ENCODE measurements around the gene LARP1B. TPM values are rescaled to one million over a fixed set of nuclear protein-coding genes. Genes with fewer than 3 reads are reported as not detected.
"Not testable (repeated sequence)": the region's sequence is repeated elsewhere in the genome, so short reads cannot be mapped to it uniquely, and the experiment has no call there.

The LARP1B gene
- 67.7 TPM for total RNA-seq

GRCh38 chr4:128060699-128061565 lies at the start of gene LARP1B:
TSS of gene LARP1B (plus strand) at chr4:128061312. CDS start at chr4:128074952, 13,640 bp downstream.
- no peak for FAIRE-seq

GRCh38 chr4:128025319-128025718 lies 35.8 kb upstream of the LARP1B start:
- FAIRE-seq, result no peak
- no peak for DNase-seq (ENCODE audit: low spot score in 2 of 2)

More at GRCh38 chr4:128060699-128061565, at the start of gene LARP1B:
- DNase-seq (ENCODE audit: low spot score in 2 of 2), result peak; percentile 95 to 96

- FAIRE-seq (no peak), DNase-seq (ENCODE audit: low spot score in 2 of 2) (no peak)
These were observed 31.2 kb upstream of the LARP1B start for GRCh38 chr4:128029907-128030306.

GRCh38 chr4:128031756-128032384 lies 29.2 kb upstream of the LARP1B start:
- FAIRE-seq (no peak), DNase-seq (ENCODE audit: low spot score in 2 of 2) (no peak)

- FAIRE-seq, result no peak
- no peak for DNase-seq (ENCODE audit: low spot score in 2 of 2)
These were observed 21.5 kb upstream of the LARP1B start for GRCh38 chr4:128039568-128039967.

GRCh38 chr4:128047019-128047418 lies 14.1 kb upstream of the LARP1B start:
- not testable (repeated sequence) for DNase-seq (ENCODE audit: low spot score in 2 of 2); FAIRE-seq

- FAIRE-seq; DNase-seq (ENCODE audit: low spot score in 2 of 2): not testable (repeated sequence)
These were observed 13.6 kb upstream of the LARP1B start for GRCh38 chr4:128047514-128047913.

- not testable (repeated sequence) for FAIRE-seq; DNase-seq (ENCODE audit: low spot score in 2 of 2)
These were observed 9.9 kb upstream of the LARP1B start for GRCh38 chr4:128051229-128051628.

- FAIRE-seq; DNase-seq (ENCODE audit: low spot score in 2 of 2): not testable (repeated sequence)
These were observed 6.2 kb upstream of the LARP1B start for GRCh38 chr4:128054907-128055306.

GRCh38 chr4:128055441-128056206 lies 5.5 kb upstream of the LARP1B start:
- FAIRE-seq; DNase-seq (ENCODE audit: low spot score in 2 of 2): not testable (repeated sequence)

- DNase-seq (ENCODE audit: low spot score in 2 of 2) (no peak), FAIRE-seq (no peak)
These were observed 4.7 kb upstream of the LARP1B start for GRCh38 chr4:128056396-128056795.

GRCh38 chr4:128060121-128060698 lies 902 bp upstream of the LARP1B start:
- DNase-seq (ENCODE audit: low spot score in 2 of 2) (no peak), FAIRE-seq (no peak)

- DNase-seq (ENCODE audit: low spot score in 2 of 2), result peak; percentile 49 to 63
- no peak for FAIRE-seq
These were observed 739 bp downstream of the LARP1B start for GRCh38 chr4:128061566-128062536.

- FAIRE-seq; DNase-seq (ENCODE audit: low spot score in 2 of 2): not testable (repeated sequence)
These were observed 5.3 kb downstream of the LARP1B start for GRCh38 chr4:128066453-128066820.

GRCh38 chr4:128068918-128069317 lies 7.8 kb downstream of the LARP1B start:
- no peak for DNase-seq (ENCODE audit: low spot score in 2 of 2)
- FAIRE-seq, result no peak

GRCh38 chr4:128076464-128076863 lies 15.4 kb downstream of the LARP1B start:
- DNase-seq (ENCODE audit: low spot score in 2 of 2), result no peak
- no peak for FAIRE-seq

- not testable (repeated sequence) for FAIRE-seq; DNase-seq (ENCODE audit: low spot score in 2 of 2)
These were observed 34.2 kb downstream of the LARP1B start for GRCh38 chr4:128095293-128095692.

GRCh38 chr4:128107766-128108165 lies 46.7 kb downstream of the LARP1B start:
- no peak for FAIRE-seq
- no peak for DNase-seq (ENCODE audit: low spot score in 2 of 2)

GRCh38 chr4:128123036-128123435 lies 61.9 kb downstream of the LARP1B start:
- DNase-seq (ENCODE audit: low spot score in 2 of 2), result no peak
- no peak for FAIRE-seq

Data from frontal cortex (tissue), 4 donors.